ENCODE data around the gene KSR2. TPM values are rescaled to one million over a fixed set of nuclear protein-coding genes. Genes with fewer than 3 reads are reported as not detected.

The KSR2 gene
- total RNA-seq, 1 donor from 2014 or later, result not detected

DNA sequence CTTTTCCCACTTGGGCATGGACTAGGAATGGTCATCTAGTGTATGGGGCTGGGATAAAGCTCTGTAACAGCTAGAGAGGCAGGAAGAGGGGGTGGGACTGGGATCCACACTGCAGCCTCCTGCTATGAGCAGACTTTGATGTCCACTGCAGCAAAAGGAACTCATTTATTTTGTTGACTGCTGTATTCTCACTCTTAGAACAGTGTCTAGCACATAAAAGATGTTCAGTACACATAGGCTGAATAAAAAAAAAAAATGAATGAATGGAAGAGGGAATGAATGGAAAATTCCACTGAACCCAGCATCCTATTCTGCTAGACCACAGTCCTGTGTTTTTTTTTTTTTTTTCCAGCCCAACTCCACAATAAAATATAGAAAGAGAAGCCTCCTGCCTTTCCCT is 501.2 kb downstream of the KSR2 start:
- Histone ChIP-seq H3K27me3 (ENCODE audit: control insufficient read depth, insufficient read depth, low read length) (no peaks in the 10 kb centered on the region), H3K36me3 (ENCODE audit: control insufficient read depth, insufficient read depth, low read length) (no peaks in the 10 kb centered on the region), H3K4me3 (ENCODE audit: low read depth, low read length) (no peak overlapping the region)
- FAIRE-seq (no peak), DNase-seq (ENCODE audit: low read depth) (no peak)
- no peak for TF ChIP-seq CTCF (IDR thresholded peaks at IDR 0.05; ENCODE audit: insufficient read depth, low read length, severe bottlenecking)

DNA sequence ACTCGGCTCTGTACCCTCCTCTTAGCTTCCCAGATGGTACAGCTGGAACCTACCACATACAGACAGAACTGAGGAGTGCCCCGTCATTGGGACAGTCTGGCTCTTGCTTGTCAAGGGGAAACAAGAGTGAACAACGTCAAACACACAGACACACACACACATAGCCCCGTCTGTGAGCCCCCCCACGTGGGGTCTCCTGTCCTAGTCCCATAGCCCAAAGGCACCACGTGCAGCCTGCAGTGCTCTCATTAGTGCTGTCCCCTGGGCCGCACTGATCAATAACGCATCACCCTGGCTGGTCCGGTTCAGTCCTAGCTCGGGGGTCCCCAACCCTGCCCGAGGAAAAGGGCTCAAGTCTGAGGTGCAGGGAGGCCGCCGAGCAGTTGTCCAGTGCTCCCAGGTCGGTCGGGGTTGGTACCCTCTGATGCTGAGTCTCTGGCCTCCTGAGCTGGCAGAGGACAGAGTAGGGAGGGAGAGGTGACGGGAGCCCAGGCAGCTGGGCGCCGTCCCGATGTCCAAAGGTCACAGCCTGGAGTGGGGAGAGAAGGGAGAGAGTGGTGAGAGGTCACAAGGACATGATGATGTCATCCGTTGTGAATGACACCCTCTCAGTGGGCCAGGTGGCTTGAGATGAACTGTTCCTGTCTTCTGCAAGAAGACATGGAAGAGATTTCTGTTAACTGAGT is 502.0 kb downstream of the KSR2 start:
- no peak overlapping the region for H3K4me3 ChIP-seq (ENCODE audit: low read depth, low read length)
- no peak for TF ChIP-seq CTCF (IDR thresholded peaks at IDR 0.05; ENCODE audit: insufficient read depth, low read length, severe bottlenecking)
- no peaks in the 10 kb centered on the region for H3K36me3 ChIP-seq (ENCODE audit: control insufficient read depth, insufficient read depth, low read length)
- FAIRE-seq, result no peak
- no peak for DNase-seq (ENCODE audit: low read depth)
- no peaks in the 10 kb centered on the region for H3K27me3 ChIP-seq (ENCODE audit: control insufficient read depth, insufficient read depth, low read length)

GRCh38 chr12:117461732-117462131 is 507.1 kb downstream of the KSR2 start:
- FAIRE-seq, result no peak
- Histone ChIP-seq H3K4me3 (ENCODE audit: low read depth, low read length) (no peak overlapping the region), H3K27me3 (ENCODE audit: control insufficient read depth, insufficient read depth, low read length) (no peaks in the 10 kb centered on the region), H3K36me3 (ENCODE audit: control insufficient read depth, insufficient read depth, low read length) (no peaks in the 10 kb centered on the region)
- TF ChIP-seq CTCF (IDR thresholded peaks at IDR 0.05; ENCODE audit: insufficient read depth, low read length, severe bottlenecking), result no peak
- no peak for DNase-seq (ENCODE audit: low read depth)

GRCh38 chr12:117459229-117459628 is 509.6 kb downstream of the KSR2 start:
- no peak for FAIRE-seq
- TF ChIP-seq CTCF (IDR thresholded peaks at IDR 0.05; ENCODE audit: insufficient read depth, low read length, severe bottlenecking), result no peak

GRCh38 chr12:117457189-117457588 is 511.6 kb downstream of the KSR2 start:
- no peaks in the 10 kb centered on the region for H3K27me3 ChIP-seq (ENCODE audit: control insufficient read depth, insufficient read depth, low read length)
- H3K36me3 ChIP-seq (ENCODE audit: control insufficient read depth, insufficient read depth, low read length), result no peaks in the 10 kb centered on the region
- no peak for TF ChIP-seq CTCF (IDR thresholded peaks at IDR 0.05; ENCODE audit: insufficient read depth, low read length, severe bottlenecking)
- no peak for DNase-seq (ENCODE audit: low read depth)
- FAIRE-seq, result no peak
- no peak overlapping the region for H3K4me3 ChIP-seq (ENCODE audit: low read depth, low read length)

More at GRCh38 chr12:117459229-117459628, 509.6 kb downstream of the KSR2 start:
- DNase-seq (ENCODE audit: low read depth), result no peak
- Histone ChIP-seq H3K4me3 (ENCODE audit: low read depth, low read length) (no peak overlapping the region), H3K27me3 (ENCODE audit: control insufficient read depth, insufficient read depth, low read length) (no peaks in the 10 kb centered on the region), H3K36me3 (ENCODE audit: control insufficient read depth, insufficient read depth, low read length) (no peaks in the 10 kb centered on the region)

DNA sequence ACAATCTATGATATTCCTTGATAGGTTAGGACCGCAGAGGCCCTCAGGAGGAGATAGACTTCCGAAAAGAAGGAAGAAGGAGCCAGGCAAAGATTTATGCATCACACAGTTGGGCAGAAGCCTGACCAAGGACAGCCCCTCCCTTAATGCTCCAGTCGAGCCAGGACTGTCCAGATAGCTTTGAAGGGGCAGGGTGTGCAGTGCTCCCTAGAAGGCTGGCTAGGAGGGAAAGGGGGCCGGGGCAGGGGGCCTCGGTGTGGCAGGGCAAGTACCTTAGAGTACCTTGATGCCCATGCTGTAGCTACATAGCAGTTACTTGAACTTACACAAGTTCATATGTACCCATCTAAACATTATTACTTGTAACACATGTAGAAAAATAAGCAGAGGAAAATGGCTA is 512.7 kb downstream of the KSR2 start:
- no peak for TF ChIP-seq CTCF (IDR thresholded peaks at IDR 0.05; ENCODE audit: insufficient read depth, low read length, severe bottlenecking)
- no peak overlapping the region for H3K4me3 ChIP-seq (ENCODE audit: low read depth, low read length)
- H3K27me3 ChIP-seq (ENCODE audit: control insufficient read depth, insufficient read depth, low read length), result no peaks in the 10 kb centered on the region
- FAIRE-seq (no peak), DNase-seq (ENCODE audit: low read depth) (no peak)
- H3K36me3 ChIP-seq (ENCODE audit: control insufficient read depth, insufficient read depth, low read length), result no peaks in the 10 kb centered on the region
